Amniotic stem cell (primary cell): Measurements from ENCODE around the gene POLG.

Source experiments
- DNase-seq: peaks from one replicate; lab custom pipeline; 2025; lab: John Stamatoyannopoulos, UW

Gene POLG

DNA sequence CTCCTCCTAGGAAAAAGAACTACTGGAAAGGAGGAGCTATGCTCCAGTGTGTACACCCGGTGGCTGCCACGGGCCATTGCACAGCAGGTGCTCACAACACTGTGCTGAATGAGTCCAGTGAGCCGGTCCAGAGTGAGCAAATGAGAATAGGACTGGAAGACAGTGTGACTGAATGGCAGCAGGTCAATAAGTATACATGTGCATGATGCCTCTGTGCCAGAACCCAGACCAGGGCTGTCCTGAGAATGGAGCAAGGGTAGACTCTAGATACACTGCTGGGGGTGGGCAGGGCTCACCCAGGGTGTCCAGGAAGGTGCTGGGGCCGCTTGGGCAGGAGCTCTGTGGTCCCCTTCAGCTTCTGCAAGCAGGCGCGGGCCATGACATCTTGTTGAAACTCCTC lies 8.3 kb downstream of the POLG start:
- DNase-seq, result no peak

DNA sequence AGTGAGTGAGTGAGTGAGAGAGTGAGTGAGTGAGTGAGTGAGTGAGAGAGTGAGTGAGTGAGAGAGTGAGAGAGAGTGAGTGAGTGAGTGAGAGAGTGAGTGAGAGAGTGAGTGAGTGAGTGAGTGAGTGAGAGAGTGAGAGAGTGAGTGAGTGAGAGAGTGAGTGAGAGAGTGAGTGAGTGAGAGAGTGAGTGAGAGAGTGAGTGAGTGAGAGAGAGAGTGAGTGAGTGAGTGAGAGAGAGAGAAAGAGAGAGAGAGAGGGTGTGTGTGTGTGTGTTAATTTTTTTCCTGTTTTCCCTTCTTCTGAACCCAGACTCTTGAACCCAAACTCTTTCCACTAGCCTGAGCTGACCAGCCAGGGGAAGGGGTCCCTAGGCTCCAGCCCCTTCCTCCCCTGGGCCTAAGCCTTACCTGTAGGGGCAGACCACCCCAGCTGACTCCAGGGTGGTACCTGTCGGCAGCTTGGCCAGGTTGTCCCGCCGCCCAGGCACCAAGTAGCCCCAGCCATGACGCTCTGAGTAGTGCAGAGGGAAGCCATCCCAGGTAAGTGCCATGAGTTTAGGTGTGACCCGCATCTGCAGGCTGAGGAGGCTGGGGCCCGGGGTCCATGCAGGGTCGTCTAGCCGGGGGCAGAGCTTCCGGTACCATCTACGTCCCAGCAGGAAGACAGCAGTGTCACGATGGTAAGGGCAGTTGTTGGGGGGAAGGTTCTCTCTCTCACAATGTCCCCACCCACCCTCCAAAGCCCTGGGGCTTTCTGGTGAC lies 9.4 kb downstream of the POLG start:
- DNase-seq, result no peak

DNA sequence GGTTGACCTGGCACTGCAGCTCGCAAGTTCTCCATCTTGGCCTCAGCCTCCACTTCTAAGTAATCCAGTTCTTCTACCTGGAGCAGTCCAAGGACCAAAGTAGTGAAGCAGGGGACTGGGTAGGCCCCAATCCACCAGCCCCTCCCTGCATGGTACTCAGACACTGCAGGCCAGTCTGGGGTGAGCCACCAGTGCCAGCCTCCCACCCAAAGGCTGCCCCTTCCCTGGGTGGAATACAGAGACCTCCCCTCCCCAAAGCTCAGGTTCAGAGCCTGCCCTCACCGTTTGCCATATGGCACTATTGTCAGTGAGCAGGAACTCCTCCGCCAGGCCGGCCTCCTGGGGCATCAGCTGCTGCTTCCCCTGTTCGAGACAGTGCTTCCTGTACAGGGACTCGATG lies 10.8 kb downstream of the POLG start:
- no peak for DNase-seq

DNA sequence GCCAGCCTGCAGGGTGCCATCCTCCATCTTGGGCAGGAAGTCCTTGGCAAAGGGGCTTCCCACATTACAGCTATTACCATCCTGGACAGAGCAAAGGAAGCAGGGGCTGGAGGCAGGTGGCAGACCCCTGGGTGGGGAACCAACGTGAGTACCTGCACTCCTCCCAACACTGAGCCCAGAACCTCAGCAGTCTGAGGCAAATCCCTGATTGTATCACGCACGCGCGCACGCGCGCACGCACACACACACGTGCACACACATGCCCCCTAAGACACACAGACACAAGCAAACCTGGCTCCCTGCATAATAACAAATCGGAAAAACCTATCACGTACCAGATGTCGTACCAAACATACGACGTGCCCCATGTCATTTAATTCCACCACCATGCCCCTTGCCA lies 11.8 kb downstream of the POLG start:
- DNase-seq, result no peak

DNA sequence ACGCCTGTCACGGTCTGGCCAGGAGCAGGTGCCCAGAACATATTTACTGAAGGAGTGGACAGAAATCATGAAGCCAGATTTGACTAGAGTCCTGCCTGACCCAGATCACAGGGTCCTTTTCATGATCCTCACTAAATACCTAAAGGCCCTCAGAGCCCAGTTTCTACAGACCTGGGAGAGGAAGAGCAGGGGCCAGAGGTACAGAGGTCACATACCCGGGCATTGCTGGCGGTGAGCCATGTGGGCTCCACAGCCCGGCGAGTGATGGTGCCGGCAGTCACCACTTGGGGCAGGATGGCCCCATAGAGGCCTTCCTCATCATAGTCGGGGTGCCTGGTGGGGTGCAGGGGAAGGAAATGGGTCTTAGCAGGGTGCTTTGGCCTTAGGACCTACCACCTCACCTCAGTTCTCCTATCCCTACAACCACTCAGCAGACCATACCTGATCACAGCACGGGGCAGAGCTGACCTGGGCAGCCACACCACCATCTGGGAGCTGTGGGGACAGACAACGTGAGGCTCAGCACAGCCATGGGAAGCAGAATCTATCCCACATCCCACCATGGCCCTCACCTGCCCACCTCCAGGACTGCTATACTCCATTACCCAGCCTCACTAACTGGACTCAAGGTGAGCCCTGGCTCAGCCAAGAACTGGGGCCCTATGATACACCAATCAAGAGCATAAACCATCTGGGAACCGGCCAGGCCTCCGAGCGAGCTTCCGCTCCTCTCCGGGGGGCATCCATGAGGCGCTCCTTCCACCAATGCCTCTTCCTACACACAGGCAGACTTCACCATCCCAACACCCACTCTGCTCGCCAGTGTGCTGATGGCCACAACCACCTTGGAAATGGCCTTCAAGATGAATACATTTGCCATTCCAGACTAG lies 12.9 kb downstream of the POLG start:
- DNase-seq, result no peak

DNA sequence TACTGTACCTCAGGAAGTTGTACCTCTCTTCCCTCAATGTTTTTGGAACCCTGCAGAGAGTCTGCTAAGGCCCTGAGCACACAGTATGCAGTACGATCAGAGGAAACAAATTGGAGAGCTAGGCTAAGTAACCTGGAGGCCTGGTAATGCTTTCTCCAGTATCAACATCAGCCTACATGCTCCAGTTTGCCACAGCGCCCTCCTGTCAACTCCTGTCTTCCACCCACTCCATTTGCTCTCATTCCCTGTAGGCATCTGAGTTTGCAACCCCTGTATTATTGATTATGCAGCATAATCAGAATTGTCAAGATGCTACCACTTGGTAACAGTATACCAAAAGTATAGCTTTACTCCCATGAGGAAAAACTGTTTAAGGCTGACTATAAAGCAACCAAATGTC lies 14.4 kb downstream of the POLG start:
- no peak for DNase-seq

DNA sequence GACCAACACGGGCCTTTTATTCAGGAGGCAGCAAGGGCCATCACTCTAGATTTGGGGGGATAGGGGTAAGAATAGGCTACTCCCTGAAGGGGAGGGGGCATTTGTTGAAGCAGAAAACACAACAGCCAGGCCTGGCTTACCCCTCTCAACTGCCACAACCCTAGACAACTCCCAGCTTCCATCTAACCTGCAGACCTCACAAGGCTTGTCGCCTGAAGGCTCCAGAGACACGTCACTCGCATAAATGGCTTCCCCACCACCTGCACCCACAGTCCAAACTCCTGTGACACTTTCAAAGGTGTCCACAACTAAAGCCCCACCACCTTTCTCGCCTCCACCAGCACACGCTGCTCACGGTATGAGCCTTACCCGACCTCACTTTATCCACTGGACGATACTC lies 14.9 kb downstream of the POLG start:
- no peak for DNase-seq

DNA sequence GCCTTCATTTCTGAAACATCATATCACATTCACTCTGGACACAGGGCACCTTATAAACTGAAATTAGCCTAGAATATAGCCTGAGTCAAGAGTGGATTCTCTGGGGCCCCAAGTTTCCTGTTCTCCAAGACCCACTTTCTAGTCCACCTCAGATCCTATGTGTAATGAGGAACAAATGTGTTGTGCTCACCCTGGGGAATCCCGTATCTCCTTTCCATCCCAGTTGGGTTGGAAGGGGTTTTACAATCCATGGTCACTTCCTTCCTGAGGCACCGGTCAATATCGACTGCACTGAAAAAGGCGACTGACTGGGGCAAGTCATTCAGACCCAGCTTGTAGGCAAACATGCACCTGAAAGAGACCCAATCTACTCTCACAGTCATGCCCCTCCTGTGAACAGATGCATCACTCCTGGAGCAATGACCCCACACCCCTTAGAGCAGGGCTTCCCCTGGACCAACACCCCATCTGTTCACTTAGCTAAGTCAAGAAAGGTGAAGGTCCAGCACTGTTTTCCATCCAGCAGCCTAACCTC lies 17.4 kb downstream of the POLG start:
- no peak for DNase-seq

DNA sequence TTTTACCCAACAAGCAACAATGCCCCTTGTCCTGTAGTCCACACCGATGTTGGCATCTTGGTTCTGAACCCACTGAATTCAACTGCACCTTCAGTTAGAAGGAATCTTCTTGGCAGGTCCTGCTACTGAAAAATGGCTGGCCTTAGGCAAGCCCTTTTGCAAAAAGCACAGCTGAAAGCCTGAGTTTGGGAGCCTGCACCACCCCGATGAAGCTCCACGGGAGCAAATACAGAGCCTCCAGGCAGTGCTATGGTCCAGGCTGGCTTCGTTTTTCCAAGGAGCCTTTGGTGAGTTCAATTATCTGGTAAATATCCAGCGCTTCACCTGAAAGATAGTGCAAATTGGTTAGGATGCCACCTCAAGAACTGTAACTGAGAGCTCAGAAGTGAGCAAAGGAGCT lies 18.1 kb downstream of the POLG start:
- no peak for DNase-seq

DNA sequence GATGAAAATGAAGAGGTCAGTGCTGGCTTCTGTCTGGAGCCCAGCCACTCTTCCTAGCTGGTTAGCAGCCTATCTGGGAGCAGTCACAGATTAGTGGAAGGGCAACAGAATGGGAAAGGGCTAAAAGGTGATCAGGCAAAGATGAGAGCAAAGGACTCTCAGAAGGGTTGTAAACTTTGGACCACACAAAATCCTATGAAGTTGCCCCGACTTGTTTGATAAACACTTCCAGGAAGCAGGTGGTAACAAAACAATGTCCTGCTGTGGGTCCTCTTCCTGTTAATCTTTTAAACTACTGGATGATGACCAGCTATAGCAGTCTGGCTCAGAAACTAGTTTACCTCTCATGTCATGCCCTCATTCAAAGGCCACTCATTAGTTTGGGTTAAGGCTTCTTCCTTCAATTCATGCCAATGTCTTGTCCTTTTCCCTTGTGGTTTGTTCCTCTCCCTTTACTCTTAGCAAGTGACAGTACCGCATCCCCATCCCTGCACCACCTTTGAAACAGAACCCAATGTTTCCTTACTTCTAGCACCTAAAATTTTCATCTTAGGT lies 19.2 kb downstream of the POLG start:
- DNase-seq, result no peak

DNA sequence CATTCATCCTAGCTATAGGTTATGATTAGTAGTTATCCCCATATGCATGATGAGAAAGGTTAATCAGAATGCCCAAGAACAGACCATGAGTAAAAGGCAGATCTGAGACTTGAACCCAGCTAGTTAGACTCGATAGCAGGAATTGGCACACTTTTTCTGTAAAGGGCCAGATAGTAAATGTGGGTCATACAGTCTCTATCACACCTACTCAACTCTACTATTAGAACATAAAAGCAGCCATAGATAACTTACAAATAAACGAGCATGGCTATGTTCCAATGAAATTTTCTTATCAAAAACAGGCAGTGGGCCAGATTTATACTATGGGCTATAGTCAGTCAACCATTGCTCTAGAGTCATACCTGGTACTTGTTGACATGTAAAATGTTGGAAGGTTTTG lies 24.6 kb downstream of the POLG start:
- DNase-seq, result no peak

DNA sequence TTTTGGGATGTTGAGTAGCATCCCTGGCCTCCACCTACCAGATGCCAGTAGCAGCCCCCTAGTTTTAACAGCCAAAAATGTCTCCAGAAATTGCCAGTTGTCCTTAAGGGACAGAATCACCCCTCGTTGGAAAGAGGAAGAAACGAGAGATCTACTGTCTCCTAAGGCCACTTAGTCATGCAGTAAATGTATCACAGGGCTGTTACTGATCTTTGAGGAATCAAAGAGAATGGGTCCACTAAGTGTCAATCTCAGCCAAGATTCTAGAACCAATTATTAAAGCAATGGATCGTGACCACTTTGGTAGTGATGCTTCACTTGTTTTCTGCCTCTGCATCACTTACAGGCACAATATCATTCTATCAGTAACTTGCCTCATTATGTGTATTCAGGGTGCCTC lies 26.4 kb downstream of the POLG start:
- DNase-seq, result no peak

DNA sequence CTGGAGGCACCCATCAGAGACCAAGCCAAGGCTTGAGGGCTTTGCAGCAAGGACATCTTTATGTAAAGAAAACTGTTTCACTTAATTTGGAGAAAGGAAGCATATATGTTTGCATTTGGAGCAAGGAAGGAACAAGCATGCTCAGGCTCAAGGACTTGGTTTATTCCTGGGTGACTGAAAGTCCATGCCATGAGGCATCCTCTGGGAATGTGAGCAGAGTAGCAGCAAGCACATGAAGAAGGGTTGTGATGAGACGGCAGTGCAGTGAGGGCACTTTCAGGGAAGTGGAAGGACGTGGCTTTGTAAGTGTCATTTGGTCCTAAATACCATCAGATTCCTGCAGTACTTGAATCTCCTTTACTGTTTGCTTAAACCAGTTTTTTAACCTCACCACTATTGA lies 26.8 kb downstream of the POLG start:
- peak; percentile 57 for DNase-seq

DNA sequence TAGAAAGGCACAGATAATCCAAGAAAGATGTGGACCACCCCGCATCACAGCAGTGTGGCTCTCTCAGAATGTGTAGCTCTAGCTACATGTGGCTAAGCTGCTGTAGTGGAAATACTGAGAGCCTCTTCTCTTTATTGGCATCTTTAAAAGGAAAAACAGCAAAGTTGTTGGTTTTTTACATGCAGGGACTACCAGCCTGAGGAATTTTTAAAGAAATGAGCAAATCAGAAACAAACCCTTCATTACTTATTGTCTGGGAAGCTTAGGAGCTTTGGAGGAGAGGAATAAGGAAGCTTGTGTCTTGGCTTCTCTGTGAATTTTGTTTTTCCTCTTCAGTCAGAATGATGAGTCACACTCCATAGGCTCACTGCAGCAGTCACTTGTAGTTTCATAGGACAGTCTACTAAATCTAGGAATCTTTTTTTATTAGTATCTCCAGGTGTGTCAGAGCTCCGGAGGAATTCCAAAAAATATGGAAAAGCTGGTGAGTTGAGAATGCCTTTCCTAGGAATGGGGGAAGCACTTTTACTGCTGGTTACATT lies 27.5 kb downstream of the POLG start:
- DNase-seq, result peak; percentile 13

DNA sequence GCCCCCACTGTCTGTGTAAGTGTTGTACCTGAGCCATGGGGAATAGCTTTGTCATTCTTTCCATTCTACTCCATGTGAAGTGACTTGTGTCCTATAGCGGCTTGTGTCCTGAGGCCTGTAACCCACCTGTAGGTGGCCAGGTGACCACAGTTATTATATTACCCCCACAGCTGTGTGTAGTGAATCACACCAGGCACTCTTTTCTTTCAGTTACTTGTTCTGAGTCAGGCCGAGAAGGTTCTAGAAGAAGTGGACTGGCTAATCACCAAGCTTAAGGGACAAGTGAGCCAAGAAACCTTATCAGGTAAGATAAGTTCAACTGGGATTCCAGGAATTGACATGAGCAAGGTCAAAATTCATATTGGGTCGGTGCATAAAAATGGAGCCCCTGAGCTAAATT lies 29.2 kb downstream of the POLG start:
- DNase-seq, result no peak

DNA sequence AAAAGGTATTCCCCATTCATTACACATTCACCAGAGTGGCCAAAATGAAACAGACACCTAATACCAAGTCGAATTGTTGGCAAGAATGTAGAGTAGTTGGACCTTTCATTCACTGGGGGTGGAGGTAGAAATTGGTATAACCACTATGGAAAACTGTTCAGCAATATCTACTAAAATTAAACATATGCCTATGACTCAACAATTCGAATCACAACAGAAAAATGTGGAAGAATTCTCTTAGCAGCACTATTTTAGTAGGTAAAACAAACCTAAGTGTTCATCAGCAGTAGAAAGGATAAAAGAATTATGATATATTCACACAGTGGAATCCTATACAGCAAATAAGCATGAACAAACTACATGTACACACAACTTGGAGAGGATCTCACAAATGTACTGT lies 30.6 kb downstream of the POLG start:
- no peak for DNase-seq

DNA sequence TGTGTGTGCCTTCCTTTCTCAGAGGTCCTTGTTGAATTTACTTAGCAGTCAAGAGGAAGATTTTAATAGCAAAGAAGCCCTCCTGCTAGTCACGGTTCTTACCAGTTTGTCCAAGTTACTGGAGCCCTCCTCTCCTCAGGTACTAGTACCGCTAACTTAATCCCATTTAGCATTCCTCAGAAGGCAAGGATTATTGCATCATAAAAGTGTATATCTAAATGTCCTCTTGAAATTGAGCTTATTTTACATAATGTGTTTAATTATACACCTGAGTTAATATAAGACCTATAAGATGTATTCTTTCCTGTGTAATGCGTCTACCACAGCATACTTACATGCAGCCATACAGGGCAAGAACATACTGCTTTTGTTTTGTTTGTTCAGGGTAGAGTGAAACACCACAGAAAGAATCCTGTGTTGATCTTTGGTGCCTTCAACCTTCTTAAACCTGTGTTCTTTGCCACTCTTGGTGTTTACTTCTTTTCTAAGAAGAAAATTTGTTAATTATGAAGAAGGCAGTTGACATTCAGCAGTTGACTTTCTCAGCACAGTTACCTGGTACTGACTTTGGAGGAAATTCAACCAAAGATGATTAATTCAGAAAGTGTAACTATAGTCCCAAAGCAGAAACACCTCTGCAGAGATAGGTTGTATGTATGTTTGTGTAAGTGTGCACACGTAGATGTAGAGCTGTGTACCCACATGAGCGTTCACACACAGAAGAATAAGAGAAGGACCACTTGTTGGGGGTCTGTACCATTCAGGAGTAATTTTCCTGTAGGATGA lies 33.1 kb downstream of the POLG start:
- no peak for DNase-seq

DNA sequence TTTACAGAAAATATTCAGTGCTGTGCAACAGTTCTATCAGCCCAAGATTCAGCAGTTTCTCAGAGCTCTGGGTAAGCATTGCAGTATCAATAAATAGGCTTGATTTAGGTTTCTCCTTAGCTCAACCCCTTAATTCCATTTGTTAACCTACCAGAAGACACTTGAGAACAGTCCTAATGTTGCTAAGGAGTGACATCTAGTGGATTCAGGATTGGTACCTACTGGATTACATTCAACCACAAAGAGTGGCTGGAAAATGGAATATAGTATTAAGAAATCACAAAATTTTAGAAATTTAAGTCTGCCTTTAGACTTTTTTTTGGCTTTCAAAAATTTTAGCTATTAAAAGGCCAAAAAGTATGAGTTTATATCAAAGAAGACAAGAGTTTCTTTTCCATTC lies 34.7 kb downstream of the POLG start:
- DNase-seq, result no peak

DNA sequence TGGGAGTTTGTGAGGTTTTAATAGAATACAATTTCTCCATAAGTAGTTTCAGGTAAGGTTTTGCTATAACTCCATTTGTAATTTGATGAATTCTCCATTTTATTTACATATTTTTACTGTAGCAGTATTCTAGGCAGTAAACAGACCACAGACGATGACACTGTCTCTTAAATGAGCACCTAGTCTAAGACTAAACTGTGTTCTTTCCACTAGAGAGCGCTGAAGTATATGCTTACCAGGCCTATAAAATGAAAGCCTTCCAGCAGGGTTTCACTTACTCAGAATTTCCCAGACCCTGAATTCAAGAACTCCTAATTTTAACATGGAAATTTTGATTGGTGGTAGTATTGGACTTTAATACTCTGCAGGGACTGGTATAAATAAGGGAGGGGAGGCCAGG lies 41.6 kb downstream of the POLG start:
- DNase-seq, result no peak

DNA sequence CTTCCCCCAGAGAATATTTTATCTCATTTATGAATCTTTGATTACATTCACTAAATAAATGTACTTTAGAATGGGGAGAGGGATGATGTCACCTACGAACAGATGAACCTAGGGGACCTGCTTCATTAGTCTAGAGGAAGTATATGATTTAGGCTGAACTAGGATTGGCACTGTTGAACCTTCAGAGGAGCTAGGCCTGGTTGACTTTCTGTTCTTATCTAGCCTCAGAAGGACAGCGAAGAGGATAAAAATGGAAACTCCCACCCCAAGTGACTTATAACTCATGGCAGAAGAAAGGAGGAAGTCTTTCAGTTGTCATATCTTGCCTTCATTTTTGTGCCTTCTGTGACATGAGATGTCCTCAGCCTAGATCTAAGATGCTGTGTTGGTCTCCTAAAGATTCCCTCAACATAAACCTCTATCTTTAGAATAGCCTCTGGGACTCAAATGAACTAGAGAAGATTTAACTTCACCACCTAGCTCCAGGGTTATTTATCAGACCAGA lies 42.6 kb downstream of the POLG start:
- DNase-seq, result no peak

DNA sequence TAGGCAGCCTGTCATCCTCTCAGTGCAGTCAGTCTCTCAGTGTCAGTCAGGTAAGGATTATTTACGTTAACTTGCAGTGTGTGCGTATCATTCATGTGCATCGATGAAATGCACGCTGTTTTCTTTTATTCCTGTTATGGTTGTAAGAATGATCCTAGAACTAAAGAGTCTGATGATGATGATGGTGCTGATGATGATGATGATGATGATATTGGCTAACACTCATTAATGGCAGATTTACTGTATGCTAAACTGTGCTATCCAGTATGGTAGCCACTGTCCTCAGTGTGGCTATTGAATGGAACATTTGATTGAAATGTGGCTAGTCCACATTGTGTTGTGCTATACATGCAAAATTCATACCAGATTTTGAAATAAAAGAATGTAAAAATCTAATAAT lies 51.4 kb downstream of the POLG start:
- DNase-seq, result no peak

DNA sequence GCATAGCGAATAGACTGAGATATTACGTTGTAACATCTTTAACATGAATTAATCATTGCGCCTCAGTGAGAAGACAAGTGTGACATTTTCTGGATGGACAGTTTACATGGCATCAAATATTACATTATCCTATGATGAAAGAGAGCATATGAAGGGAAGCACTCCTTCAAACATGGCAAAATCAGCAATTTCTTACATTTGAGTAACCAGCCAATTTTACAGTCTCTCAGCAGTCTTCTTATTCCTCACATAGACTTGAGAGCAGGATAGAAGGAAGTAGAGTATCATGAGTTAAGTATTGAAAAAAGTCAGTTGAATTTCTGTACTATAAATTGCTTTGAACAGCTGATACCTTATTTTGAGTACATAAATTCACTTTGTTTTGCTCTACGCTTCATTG lies 52.0 kb downstream of the POLG start:
- DNase-seq, result no peak
